Lower leg skin (tissue), 4 donors: ENCODE data around the gene PEX5L. TPM values are rescaled to one million over a fixed set of nuclear protein-coding genes. Genes with fewer than 3 reads are reported as not detected.

Experiments used
- DNase-seq, 2 donors: peaks; one replicate each; pipeline ENCODE4 v3.0.0-alpha.2; 2019; ENCODE audit warnings: low spot score in 2 of 2
- H3K4me3 ChIP-seq: fragments of 200-600 bp; sonication (generic); 2 replicates; pipeline ENCODE4 v1.5.1; 2017; ENCODE audit warnings: mild to moderate bottlenecking, low read depth; ENCODE audit not compliant: poor library complexity, severe bottlenecking
- CTCF ChIP-seq, 3 donors: fragments of 450-650 bp; IDR thresholded peaks; one replicate each; pipeline ENCODE4 v1.5.1; 2016; ENCODE audit warnings: antibody characterized with exemption in 3 of 3, mild to moderate bottlenecking in 3 of 3, moderate library complexity in 2 of 3
- POLR2A ChIP-seq, 2 donors: fragments of 450-650 bp; IDR thresholded peaks; one replicate each; pipeline ENCODE4 v1.6.1; 2016 to 2017; ENCODE audit warnings: antibody characterized with exemption in 2 of 2, mild to moderate bottlenecking in 1 of 2, moderate library complexity in 1 of 2
- WGBS, 2 donors: methylation state at CpG; one replicate each; pipeline ENCODE4 v1.1.5; 2018; 5-methylcytosine and 5-hydroxymethylcytosine counted together
- intact Hi-C: fragments of 100-400 bp; cut with DNase I; formaldehyde crosslinking; loops from one replicate; pipeline ENCODE4 v1.15.0; 2023; ENCODE audit warnings: low total_unique reads
- total RNA-seq, 4 donors: library from RNA; depleted of rRNA; stranded (reverse); fragments of >200 nt; gene quantifications; one replicate each; pipeline ENCODE4 v1.1.0, GENCODE V29; 2016

Gene PEX5L
- not detected for total RNA-seq

GRCh38 chr3:180036671-180037455 is at the start of gene PEX5L:
Gene PEX5L, minus strand, starts transcription at chr3:180036937. Its CDS starts 338 bp downstream, at chr3:180036599.
- 4 to 8% methylated on average over 28 to 48 of the region's 96 CpGs for WGBS, 2 donors

GRCh38 chr3:180085122-180085710 is 48.5 kb upstream of the PEX5L start:
- no peak for TF ChIP-seq CTCF (IDR thresholded peaks at IDR 0.05)
- no peak for TF ChIP-seq POLR2A (IDR thresholded peaks at IDR 0.05)
- WGBS, 2 donors, result 44 to 53% methylated on average over 2 of the region's 2 CpGs
- no peak for DNase-seq
- no peak overlapping the region for H3K4me3 ChIP-seq
- intact Hi-C loops, result no loop called here

More at GRCh38 chr3:180036671-180037455, at the start of gene PEX5L:
- intact Hi-C loops, result no loop called here
- TF ChIP-seq POLR2A (IDR thresholded peaks at IDR 0.05), result no peak
- no peak for TF ChIP-seq CTCF (IDR thresholded peaks at IDR 0.05)
- no peak for DNase-seq
- H3K4me3 ChIP-seq, result no peak within 1 kb of the TSS

- no peak for DNase-seq
- no peak overlapping the region for H3K4me3 ChIP-seq
- 91 to 96% methylated on average over 2 of the region's 2 CpGs for WGBS, 2 donors
- no peak for TF ChIP-seq POLR2A (IDR thresholded peaks at IDR 0.05)
- no peak for TF ChIP-seq CTCF (IDR thresholded peaks at IDR 0.05)
- intact Hi-C loops, result no loop called here
Measured at GRCh38 chr3:180082699-180083098, 46.0 kb upstream of the PEX5L start.

- H3K4me3 ChIP-seq, result no peak overlapping the region
- intact Hi-C loops, result no loop called here
- no peak for DNase-seq
- TF ChIP-seq CTCF (IDR thresholded peaks at IDR 0.05), result no peak
- TF ChIP-seq POLR2A (IDR thresholded peaks at IDR 0.05), result no peak
- WGBS, 2 donors, result 27 to 33% methylated on average over 2 of the region's 2 CpGs
Measured at GRCh38 chr3:180078592-180078991, 41.9 kb upstream of the PEX5L start.

GRCh38 chr3:180073561-180073960 is 36.8 kb upstream of the PEX5L start:
- no peak for TF ChIP-seq CTCF (IDR thresholded peaks at IDR 0.05)

More at GRCh38 chr3:180073561-180073960, 36.8 kb upstream of the PEX5L start:
- no peak for DNase-seq
- H3K4me3 ChIP-seq, result no peak overlapping the region
- intact Hi-C loops, result no loop called here
